Measurements from ENCODE around the gene CCDC68. TPM values are rescaled to one million over a fixed set of nuclear protein-coding genes. Genes with fewer than 3 reads are reported as not detected.

The CCDC68 gene
- total and polyA plus RNA-seq, 2 of the 8 experiments (the other 6 are each of a cell fraction or from before 2014, with no cell fraction given) = 0.06 to 0.80 TPM

GRCh38 chr18:54899500-54899899 lies 59.8 kb downstream of the CCDC68 start:
- Histone ChIP-seq H4K91ac (replicated peaks; ENCODE audit: insufficient read length, low read length) (no peak overlapping the region), H3K27me3 (replicated peaks in 1 of 4; ENCODE audit: control insufficient read depth in 3 of 4, extremely low read depth in 1 of 4, insufficient read depth in 3 of 4, low read length in 3 of 4) (no peaks in the 10 kb centered on the region), H3K79me2 (ENCODE audit: control insufficient read depth in 1 of 2, insufficient read depth in 2 of 2, low read length in 2 of 2) (no peaks in the 10 kb centered on the region), H2BK120ac (replicated peaks; ENCODE audit: low read depth, low read length) (no peak overlapping the region), H3K27ac (ENCODE audit: low read depth, low read length) (no peak overlapping the region), H2AK5ac (ENCODE audit: low read depth, low read length) (no peak overlapping the region), H2BK15ac (ENCODE audit: low read length) (no peak overlapping the region), H3K4me1 (replicated peaks in 1 of 4; ENCODE audit: control insufficient read depth in 3 of 4, insufficient read depth in 4 of 4, low read length in 3 of 4) (peaks cover 0 to 2% (median 0%) of the 10 kb centered on the region in 4 experiments; a peak in 1 of 7 replicates), H2BK20ac (ENCODE audit: low read length) (no peak overlapping the region), H3K9me3 (ENCODE audit: insufficient read depth in 2 of 2, low read depth in 1 of 2, low read length in 1 of 2) (no peaks in the 10 kb centered on the region), H3K9ac (replicated peaks in 1 of 4; ENCODE audit: extremely low read depth in 1 of 4, low read depth in 3 of 4, low read length in 3 of 4) (no peak overlapping the region), H2BK5ac (ENCODE audit: low read depth, low read length) (no peak overlapping the region), H3K4me2 (ENCODE audit: insufficient read depth in 1 of 2, low read depth in 2 of 2, low read length in 2 of 2) (no peak overlapping the region), H3K23me2 (ENCODE audit: low read depth, low read length) (no peaks in the 10 kb centered on the region), H3K56ac (replicated peaks; ENCODE audit: insufficient read length, low read depth, low read length) (no peak overlapping the region), H4K8ac (ENCODE audit: extremely low read depth, insufficient read depth, low read length) (no peak overlapping the region), H2AFZ (ENCODE audit: low read length) (no peak overlapping the region), H4K20me1 (replicated peaks in 1 of 2; ENCODE audit: control insufficient read depth in 1 of 2, insufficient read depth in 2 of 2, low read length in 2 of 2) (no peaks in the 10 kb centered on the region), H3K4me3 (ENCODE audit: extremely low read depth in 1 of 4, insufficient read depth in 2 of 4, low read depth in 3 of 4, low read length in 4 of 4) (no peak overlapping the region), H2BK12ac (ENCODE audit: low read depth, low read length) (no peak overlapping the region), H3K14ac (ENCODE audit: insufficient read length) (no peak overlapping the region), H3K4ac (replicated peaks; ENCODE audit: insufficient read length, low read depth, low read length) (no peak overlapping the region), H3K18ac (ENCODE audit: extremely low read depth, low read length) (no peak overlapping the region), H3K79me1 (ENCODE audit: low read depth, low read length) (no peaks in the 10 kb centered on the region), H4K5ac (ENCODE audit: insufficient read length, low read depth, low read length) (no peak overlapping the region), H3K23ac (ENCODE audit: insufficient read length) (no peak overlapping the region), H3K36me3 (ENCODE audit: control insufficient read depth in 2 of 4, insufficient read depth in 4 of 4, low read length in 3 of 4) (no peaks in the 10 kb centered on the region)
- CTCF ChIA-PET (ENCODE audit: partially characterized antibody) = interaction anchor here (1.3 kb wide), 1 partner anchor 19 kb away, joined by 3 read pairs; no protein-coding TSS in a partner anchor
- FAIRE-seq (no peak), DNase-seq (ENCODE audit: low read depth in 1 of 2, low spot score in 2 of 2) (no peak)
- TF ChIP-seq RBBP5 (IDR thresholded peaks at IDR 0.05; ENCODE audit: borderline replicate concordance, low read depth, low read length) (no peak), EZH2 (IDR thresholded peaks at IDR 0.05; ENCODE audit: low read depth, low read length, severe bottlenecking) (no peak), TCF12 (IDR thresholded peaks at IDR 0.05; ENCODE audit: low read depth, low read length) (no peak), BRCA1 (IDR thresholded peaks at IDR 0.05; ENCODE audit: low read depth, low read length) (no peak), CEBPB (IDR thresholded peaks at IDR 0.05; ENCODE audit: low read depth, low read length) (no peak), SIX5 (IDR thresholded peaks at IDR 0.05; ENCODE audit: low read depth, low read length) (no peak)
- POLR2A ChIA-PET (ENCODE audit: partially characterized antibody) = interaction anchor here (1.2 kb wide), 1 partner anchor 16 kb away, joined by 3 read pairs; no protein-coding TSS in a partner anchor

All from H1 (cell line).